ENCODE results near the gene GPR101.
A peak's percentile ranks its signal among the peaks of the same experiment; 100 is the strongest.

GPR101 gene

GRCh38 chrX:137051978-137052642 lies 18.3 kb upstream of the GPR101 start:
- no CpG with 5 or more reads among the region's 37 CpGs for WGBS (ENCODE audit: extremely low coverage, insufficient coverage, insufficient read length)
- H3K18ac ChIP-seq (ENCODE audit: low read length), result no peak overlapping the region

GRCh38 chrX:137044893-137045292 lies 11.1 kb upstream of the GPR101 start:
- no peak for DNase-seq
- H3K14ac ChIP-seq (ENCODE audit: low read length), result no peak overlapping the region
- no peak overlapping the region for H3K23ac ChIP-seq (ENCODE audit: low read length)
- H3K79me1 ChIP-seq (ENCODE audit: low read length), result no peaks in the 10 kb centered on the region
- H3K27ac ChIP-seq (ENCODE audit: low read depth, low read length), result no peak overlapping the region
- H2BK5ac ChIP-seq (ENCODE audit: low read depth, low read length, poor library complexity), result no peak overlapping the region
- WGBS (ENCODE audit: extremely low coverage, insufficient coverage, insufficient read length), result no CpG with 5 or more reads among the region's 4 CpGs
- no peaks in the 10 kb centered on the region for H3K27me3 ChIP-seq (ENCODE audit: insufficient read depth, low read length)
- no peak overlapping the region for H2AFZ ChIP-seq (ENCODE audit: insufficient read depth, low read length, poor library complexity)
- H4K91ac ChIP-seq (ENCODE audit: low read depth, low read length), result no peak overlapping the region
- H4K8ac ChIP-seq (ENCODE audit: low read depth, low read length), result no peak overlapping the region
- H3K18ac ChIP-seq (ENCODE audit: low read length), result no peak overlapping the region
- H3K9me3 ChIP-seq (ENCODE audit: insufficient read depth, low read depth, low read length), result no peaks in the 10 kb centered on the region
- no peaks in the 10 kb centered on the region for H3K4me1 ChIP-seq (ENCODE audit: control insufficient read depth in 1 of 2, insufficient read depth in 2 of 2, low read length in 2 of 2)
- H2BK12ac ChIP-seq (ENCODE audit: low read length), result no peak overlapping the region
- H4K12ac ChIP-seq (ENCODE audit: low read depth, low read length), result no peak overlapping the region
- H2BK120ac ChIP-seq (ENCODE audit: insufficient read depth, low read length, poor library complexity), result no peak overlapping the region
- H3K79me2 ChIP-seq (ENCODE audit: control insufficient read depth, insufficient read depth, low read length, poor library complexity), result no peaks in the 10 kb centered on the region
- H3K36me3 ChIP-seq (ENCODE audit: control insufficient read depth in 1 of 2, insufficient read depth in 2 of 2, low read length in 2 of 2), result no peaks in the 10 kb centered on the region
- H2AK5ac ChIP-seq (ENCODE audit: low read length), result no peak overlapping the region
- no peak overlapping the region for H3K9ac ChIP-seq (ENCODE audit: low read length)
- H3K4me2 ChIP-seq (ENCODE audit: low read length), result no peak overlapping the region
- H3K4ac ChIP-seq (ENCODE audit: low read depth, low read length), result no peak overlapping the region
- no peak overlapping the region for H3K4me3 ChIP-seq (ENCODE audit: low read depth, low read length)

More at GRCh38 chrX:137051978-137052642, 18.3 kb upstream of the GPR101 start:
- Histone ChIP-seq H3K27ac (ENCODE audit: low read depth, low read length) (no peak overlapping the region), H3K4ac (ENCODE audit: low read depth, low read length) (no peak overlapping the region), H3K14ac (ENCODE audit: low read length) (no peak overlapping the region), H2AK5ac (ENCODE audit: low read length) (no peak overlapping the region), H4K91ac (ENCODE audit: low read depth, low read length) (no peak overlapping the region), H3K4me3 (ENCODE audit: low read depth, low read length) (no peak overlapping the region), H2BK12ac (ENCODE audit: low read length) (no peak overlapping the region), H3K79me2 (ENCODE audit: control insufficient read depth, insufficient read depth, low read length, poor library complexity) (no peaks in the 10 kb centered on the region), H4K12ac (ENCODE audit: low read depth, low read length) (peak overlapping the region; percentile 54), H3K79me1 (ENCODE audit: low read length) (no peaks in the 10 kb centered on the region), H3K9ac (ENCODE audit: low read length) (no peak overlapping the region), H4K8ac (ENCODE audit: low read depth, low read length) (no peak overlapping the region), H2BK5ac (ENCODE audit: low read depth, low read length, poor library complexity) (no peak overlapping the region), H2BK120ac (ENCODE audit: insufficient read depth, low read length, poor library complexity) (no peak overlapping the region), H2AFZ (ENCODE audit: insufficient read depth, low read length, poor library complexity) (no peak overlapping the region), H3K27me3 (ENCODE audit: insufficient read depth, low read length) (no peaks in the 10 kb centered on the region), H3K36me3 (ENCODE audit: control insufficient read depth in 1 of 2, insufficient read depth in 2 of 2, low read length in 2 of 2) (no peaks in the 10 kb centered on the region), H3K4me1 (ENCODE audit: control insufficient read depth in 1 of 2, insufficient read depth in 2 of 2, low read length in 2 of 2) (peaks cover 0 to 3% of the 10 kb centered on the region in 2 experiments), H3K23ac (ENCODE audit: low read length) (no peak overlapping the region), H3K4me2 (ENCODE audit: low read length) (peak overlapping the region; percentile 83), H3K9me3 (ENCODE audit: insufficient read depth, low read depth, low read length) (no peaks in the 10 kb centered on the region)
- peak; percentile 1 to 57 for DNase-seq

- WGBS (ENCODE audit: extremely low coverage, insufficient coverage, insufficient read length), result no CpG with 5 or more reads among the region's 1 CpG
- no peaks in the 10 kb centered on the region for H3K79me1 ChIP-seq (ENCODE audit: low read length)
- DNase-seq, result no peak
Observed at GRCh38 chrX:137043736-137044135, 9.9 kb upstream of the GPR101 start.

GRCh38 chrX:137041329-137041728 lies 7.5 kb upstream of the GPR101 start:
- no peaks in the 10 kb centered on the region for H3K4me1 ChIP-seq (ENCODE audit: control insufficient read depth in 1 of 2, insufficient read depth in 2 of 2, low read length in 2 of 2)
- H2AK5ac ChIP-seq (ENCODE audit: low read length), result no peak overlapping the region
- no peak overlapping the region for H3K4me3 ChIP-seq (ENCODE audit: low read depth, low read length)
- no peak overlapping the region for H3K14ac ChIP-seq (ENCODE audit: low read length)
- no peaks in the 10 kb centered on the region for H3K79me1 ChIP-seq (ENCODE audit: low read length)
- no peak overlapping the region for H2AFZ ChIP-seq (ENCODE audit: insufficient read depth, low read length, poor library complexity)
- no peak overlapping the region for H4K91ac ChIP-seq (ENCODE audit: low read depth, low read length)
- WGBS (ENCODE audit: extremely low coverage, insufficient coverage, insufficient read length), result no CpG with 5 or more reads among the region's 3 CpGs
- no peak overlapping the region for H4K12ac ChIP-seq (ENCODE audit: low read depth, low read length)
- H3K9me3 ChIP-seq (ENCODE audit: insufficient read depth, low read depth, low read length), result no peaks in the 10 kb centered on the region
- no peaks in the 10 kb centered on the region for H3K36me3 ChIP-seq (ENCODE audit: control insufficient read depth in 1 of 2, insufficient read depth in 2 of 2, low read length in 2 of 2)
- no peaks in the 10 kb centered on the region for H3K79me2 ChIP-seq (ENCODE audit: control insufficient read depth, insufficient read depth, low read length, poor library complexity)
- H3K27me3 ChIP-seq (ENCODE audit: insufficient read depth, low read length), result no peaks in the 10 kb centered on the region
- H3K27ac ChIP-seq (ENCODE audit: low read depth, low read length), result no peak overlapping the region
- H3K9ac ChIP-seq (ENCODE audit: low read length), result no peak overlapping the region
- no peak overlapping the region for H2BK5ac ChIP-seq (ENCODE audit: low read depth, low read length, poor library complexity)
- H3K18ac ChIP-seq (ENCODE audit: low read length), result no peak overlapping the region
- DNase-seq, result no peak
- H3K23ac ChIP-seq (ENCODE audit: low read length), result no peak overlapping the region
- no peak overlapping the region for H4K8ac ChIP-seq (ENCODE audit: low read depth, low read length)
- H3K4me2 ChIP-seq (ENCODE audit: low read length), result no peak overlapping the region
- no peak overlapping the region for H2BK120ac ChIP-seq (ENCODE audit: insufficient read depth, low read length, poor library complexity)
- H2BK12ac ChIP-seq (ENCODE audit: low read length), result no peak overlapping the region
- H3K4ac ChIP-seq (ENCODE audit: low read depth, low read length), result no peak overlapping the region

More at GRCh38 chrX:137043736-137044135, 9.9 kb upstream of the GPR101 start:
- H3K4ac ChIP-seq (ENCODE audit: low read depth, low read length), result no peak overlapping the region
- no peak overlapping the region for H3K18ac ChIP-seq (ENCODE audit: low read length)
- no peaks in the 10 kb centered on the region for H3K27me3 ChIP-seq (ENCODE audit: insufficient read depth, low read length)
- no peak overlapping the region for H2BK12ac ChIP-seq (ENCODE audit: low read length)
- no peak overlapping the region for H3K4me2 ChIP-seq (ENCODE audit: low read length)
- H3K9ac ChIP-seq (ENCODE audit: low read length), result no peak overlapping the region
- no peak overlapping the region for H4K8ac ChIP-seq (ENCODE audit: low read depth, low read length)
- no peak overlapping the region for H2BK5ac ChIP-seq (ENCODE audit: low read depth, low read length, poor library complexity)
- H4K12ac ChIP-seq (ENCODE audit: low read depth, low read length), result no peak overlapping the region
- H3K23ac ChIP-seq (ENCODE audit: low read length), result no peak overlapping the region
- no peak overlapping the region for H2AK5ac ChIP-seq (ENCODE audit: low read length)
- H2BK120ac ChIP-seq (ENCODE audit: insufficient read depth, low read length, poor library complexity), result no peak overlapping the region
- H4K91ac ChIP-seq (ENCODE audit: low read depth, low read length), result no peak overlapping the region
- H3K36me3 ChIP-seq (ENCODE audit: control insufficient read depth in 1 of 2, insufficient read depth in 2 of 2, low read length in 2 of 2), result no peaks in the 10 kb centered on the region
- no peaks in the 10 kb centered on the region for H3K9me3 ChIP-seq (ENCODE audit: insufficient read depth, low read depth, low read length)
- H3K4me1 ChIP-seq (ENCODE audit: control insufficient read depth in 1 of 2, insufficient read depth in 2 of 2, low read length in 2 of 2), result no peaks in the 10 kb centered on the region
- no peaks in the 10 kb centered on the region for H3K79me2 ChIP-seq (ENCODE audit: control insufficient read depth, insufficient read depth, low read length, poor library complexity)
- no peak overlapping the region for H3K4me3 ChIP-seq (ENCODE audit: low read depth, low read length)
- no peak overlapping the region for H2AFZ ChIP-seq (ENCODE audit: insufficient read depth, low read length, poor library complexity)
- no peak overlapping the region for H3K14ac ChIP-seq (ENCODE audit: low read length)
- H3K27ac ChIP-seq (ENCODE audit: low read depth, low read length), result no peak overlapping the region

Data from trophoblast cell (in vitro differentiated cells and primary cell).